IMR-90 (cell line): ENCODE measurements around the gene XKR7. TPM values are rescaled to one million over a fixed set of nuclear protein-coding genes. Genes with fewer than 3 reads are reported as not detected.

ENCODE experiments used
- ATAC-seq: fragments of 200-7000 bp; cut with Tn5 transposase; 2 replicates; pipeline ENCODE4 v1.9.1; 2020; ENCODE audit warnings: low read depth, mild to moderate bottlenecking, moderate library complexity
- BruUV-seq: library from RNA; stranded (reverse); fragments of 400-500 nt; replicated peaks from 2 replicates; lab custom pipeline; 2021; lab: Mats Ljungman, UMichigan
- CTCF ChIA-PET: fragments of 300-600 bp; formaldehyde crosslinking; extraction: SDS; loops from one replicate; lab custom pipeline; 2021; ENCODE audit warnings: antibody characterized with exemption; lab: Yijun Ruan, JAX
- POLR2A ChIA-PET: fragments of 300-600 bp; sonication (Branson Sonifier 250); formaldehyde crosslinking; loops from one replicate; lab custom pipeline; 2022; ENCODE audit warnings: antibody characterized with exemption; ENCODE audit not compliant: unreplicated experiment; lab: Charles Lee
- DNase-seq: peaks from one replicate; pipeline ENCODE4 v3.0.0; 2013
- H2AFZ ChIP-seq: replicated peaks from 2 replicates; pipeline ENCODE3; 2013; ENCODE audit warnings: low read length, mild to moderate bottlenecking; ENCODE audit not compliant: poor library complexity
- H2AK5ac ChIP-seq: 2 replicates; pipeline ENCODE4 v1.6.1; 2013; ENCODE audit warnings: low read depth, low read length, inconsistent platforms
- H2AK9ac ChIP-seq: replicated peaks from 2 replicates; pipeline ENCODE3; 2013; ENCODE audit warnings: mild to moderate bottlenecking, low read depth, low read length, moderate library complexity; ENCODE audit not compliant: poor library complexity
- H2BK120ac ChIP-seq: 2 replicates; pipeline ENCODE4 v1.6.1; 2013; ENCODE audit warnings: low read depth, low read length, inconsistent platforms
- H2BK15ac ChIP-seq: 3 replicates; pipeline ENCODE4 v1.6.1; 2013; ENCODE audit warnings: low read depth, low read length, inconsistent platforms
- H2BK20ac ChIP-seq: 2 replicates; pipeline ENCODE4 v1.6.1; 2013; ENCODE audit warnings: low read depth, mild to moderate bottlenecking, inconsistent platforms, low read length, moderate library complexity
- H2BK5ac ChIP-seq: 2 replicates; pipeline ENCODE4 v1.6.1; 2013; ENCODE audit warnings: mild to moderate bottlenecking, low read depth, low read length, inconsistent platforms; ENCODE audit not compliant: poor library complexity, severe bottlenecking
- H3K14ac ChIP-seq: replicated peaks from 2 replicates; pipeline ENCODE4 v1.6.1; 2013; ENCODE audit warnings: low read depth, low read length, inconsistent platforms
- H3K18ac ChIP-seq: 2 replicates; pipeline ENCODE4 v1.6.1; 2013; ENCODE audit warnings: low read depth, low read length, control low read depth
- H3K23ac ChIP-seq: 2 replicates; pipeline ENCODE4 v1.6.1; 2013; ENCODE audit warnings: low read depth, low read length, inconsistent platforms
- H3K27ac ChIP-seq: 2 replicates; pipeline ENCODE4 v1.5.1; 2013; ENCODE audit warnings: mild to moderate bottlenecking, control low read depth, low read length; ENCODE audit not compliant: insufficient read depth
- H3K27me3 ChIP-seq: 2 replicates; pipeline ENCODE4 v1.6.1; 2013; ENCODE audit warnings: low read length; ENCODE audit not compliant: control insufficient read depth, insufficient read depth
- H3K36me3 ChIP-seq: 2 replicates; pipeline ENCODE4 v1.6.1; 2013; ENCODE audit warnings: low read length, mixed read lengths; ENCODE audit not compliant: control insufficient read depth, insufficient read depth
- H3K4ac ChIP-seq: 2 replicates; pipeline ENCODE4 v1.6.1; 2013; ENCODE audit warnings: low read depth, low read length, inconsistent platforms
- H3K4me1 ChIP-seq: 2 replicates; pipeline ENCODE4 v1.6.1; 2013; ENCODE audit warnings: low read length, mixed read lengths; ENCODE audit not compliant: control insufficient read depth, insufficient read depth
- H3K4me2 ChIP-seq: 2 replicates; pipeline ENCODE4 v1.6.1; 2013; ENCODE audit warnings: low read depth, mild to moderate bottlenecking, control low read depth, low read length, moderate library complexity
- H3K4me3 ChIP-seq: 2 replicates; pipeline ENCODE4 v1.5.1; 2013; ENCODE audit warnings: low read depth, mild to moderate bottlenecking, control low read depth, low read length, moderate library complexity; ENCODE audit not compliant: insufficient read depth
- H3K56ac ChIP-seq: 2 replicates; pipeline ENCODE4 v1.6.1; 2013; ENCODE audit warnings: low read length, inconsistent platforms; ENCODE audit not compliant: insufficient read depth; ENCODE audit errors: extremely low read depth
- H3K79me1 ChIP-seq, 2 experiments: 2 replicates each; pipeline ENCODE4 v1.6.1; 2013; ENCODE audit warnings: low read length in 2 of 2, inconsistent platforms in 1 of 2, low read depth in 1 of 2
- H3K9ac ChIP-seq: 2 replicates; pipeline ENCODE4 v1.6.1; 2013; ENCODE audit warnings: low read depth, low read length, control low read depth
- H3K9me1 ChIP-seq: 2 replicates; pipeline ENCODE4 v1.6.1; 2013; ENCODE audit warnings: low read length, inconsistent platforms; ENCODE audit not compliant: insufficient read depth
- H3K9me3 ChIP-seq: 2 replicates; pipeline ENCODE4 v1.6.1; 2013; ENCODE audit warnings: low read length; ENCODE audit not compliant: control insufficient read depth, insufficient read depth
- H4K20me1 ChIP-seq: 2 replicates; pipeline ENCODE4 v1.6.1; 2013; ENCODE audit warnings: low read length, inconsistent platforms; ENCODE audit not compliant: insufficient read depth
- H4K5ac ChIP-seq: 2 replicates; pipeline ENCODE4 v1.6.1; 2013; ENCODE audit warnings: mild to moderate bottlenecking, low read depth, low read length, control low read depth
- H4K8ac ChIP-seq, 2 experiments: 2 replicates each; pipeline ENCODE4 v1.6.1; 2013; ENCODE audit warnings: low read depth in 2 of 2, low read length in 2 of 2, control low read depth in 1 of 2, inconsistent platforms in 1 of 2
- H4K91ac ChIP-seq: 2 replicates; pipeline ENCODE4 v1.6.1; 2013; ENCODE audit warnings: low read depth, low read length, inconsistent platforms; ENCODE audit not compliant: insufficient read depth
- CHD1 ChIP-seq: IDR thresholded peaks from 2 replicates; pipeline ENCODE4 v1.6.1; 2012; ENCODE audit warnings: low read depth, low read length, improper control_type of control experiment
- FOS ChIP-seq: fragments of 150-350 bp; IDR thresholded peaks from 2 replicates; pipeline ENCODE4 v1.6.1; 2016; ENCODE audit warnings: low read depth, low read length
- MAFK ChIP-seq: IDR thresholded peaks from 2 replicates; pipeline ENCODE4 v1.6.1; 2012; ENCODE audit warnings: low read depth, low read length, improper control_type of control experiment
- MAZ ChIP-seq: IDR thresholded peaks from 2 replicates; pipeline ENCODE4 v1.6.1; 2012; ENCODE audit warnings: low read depth, mild to moderate bottlenecking, low read length, improper control_type of control experiment, moderate library complexity, borderline replicate concordance
- MXI1 ChIP-seq: IDR thresholded peaks from 2 replicates; pipeline ENCODE4 v1.6.1; 2012; ENCODE audit warnings: low read depth, mild to moderate bottlenecking, low read length, moderate library complexity, borderline replicate concordance
- NFE2L2 ChIP-seq: fragments of 150-350 bp; IDR thresholded peaks from 2 replicates; pipeline ENCODE4 v1.6.1; 2016; ENCODE audit warnings: low read depth, mild to moderate bottlenecking, low read length
- POLR2A ChIP-seq: IDR thresholded peaks from 2 replicates; pipeline ENCODE4 v1.6.1; 2012; ENCODE audit warnings: mild to moderate bottlenecking, low read depth, low read length
- RAD21 ChIP-seq: IDR thresholded peaks from 2 replicates; pipeline ENCODE4 v1.6.1; 2012; ENCODE audit warnings: low read length, improper control_type of control experiment
- RCOR1 ChIP-seq: IDR thresholded peaks from 2 replicates; pipeline ENCODE4 v1.6.1; 2012; ENCODE audit warnings: mild to moderate bottlenecking, low read length, improper control_type of control experiment; ENCODE audit not compliant: insufficient replicate concordance
- RFX5 ChIP-seq: IDR thresholded peaks from 2 replicates; pipeline ENCODE4 v1.8.0; 2012; ENCODE audit warnings: low read depth, mild to moderate bottlenecking, low read length, moderate library complexity
- SMC3 ChIP-seq: fragments of 150-350 bp; IDR thresholded peaks from 2 replicates; pipeline ENCODE4 v1.6.1; 2016; ENCODE audit warnings: low read depth, mild to moderate bottlenecking, antibody characterized with exemption, low read length, moderate library complexity
- WGBS, 2 experiments: methylation state at CpG; one replicate each; pipeline versions ENCODE4 v1.1.5 to v1.1.7; 2013; ENCODE audit warnings: missing lambda C conversion rate in 2 of 2; ENCODE audit not compliant: insufficient read length in 1 of 2; ENCODE audit errors: extremely low coverage in 2 of 2; 5-methylcytosine and 5-hydroxymethylcytosine counted together
- dilution Hi-C: fragments of 300-500 bp; cut with HindIII; formaldehyde crosslinking; loops from one replicate; pipeline ENCODE4 v1.14.3; 2018; ENCODE audit warnings: low sequenced_read_pairs; ENCODE audit not compliant: unreplicated experiment
- in situ Hi-C: fragments of 300-500 bp; cut with MboI; formaldehyde crosslinking; loops from 3 replicates; pipeline ENCODE4 v1.14.3; 2019; ENCODE audit warnings: low sequenced_read_pairs, inconsistent platforms, mixed read lengths
- intact Hi-C: fragments of 100-400 bp; cut with micrococcal nuclease; formaldehyde crosslinking; loops from 2 replicates; pipeline ENCODE4 v1.10.0; 2022
- polyA plus RNA-seq, 3 experiments: library from polyadenylated mRNA; depleted of rRNA; stranded (reverse); fragments of >200 nt; gene quantifications; 2 replicates each; pipeline ENCODE4 v1.2.3, GENCODE V29; 2012; ENCODE audit warnings: low replicate concordance in 1 of 3
- total RNA-seq: library from RNA; depleted of rRNA; stranded (reverse); fragments of >200 nt; gene quantifications from 2 replicates; pipeline ENCODE4 v1.2.3, GENCODE V29; 2012
- TF ChIP-seq, protein P1 (sequence below): fragments of 150-350 bp; IDR thresholded peaks from 2 replicates; pipeline ENCODE4 v1.6.1; 2017; ENCODE audit warnings: mild to moderate bottlenecking, antibody characterized with exemption, low read length, low read depth
- TF ChIP-seq, protein P2 (sequence below): conservative IDR thresholded peaks from 2 replicates; pipeline ENCODE4 v1.5.1; 2012; ENCODE audit warnings: mild to moderate bottlenecking, low read depth, low read length, improper control_type of control experiment
- TF ChIP-seq, protein P3 (sequence below): fragments of 150-350 bp; IDR thresholded peaks from 2 replicates; pipeline ENCODE4 v1.6.1; 2016; ENCODE audit warnings: low read depth, mild to moderate bottlenecking, low read length, moderate library complexity, borderline replicate concordance

XKR7 gene
- total and polyA plus RNA-seq, 2 of the 4 experiments (the other 2 are of a cell fraction): not detected

DNA sequence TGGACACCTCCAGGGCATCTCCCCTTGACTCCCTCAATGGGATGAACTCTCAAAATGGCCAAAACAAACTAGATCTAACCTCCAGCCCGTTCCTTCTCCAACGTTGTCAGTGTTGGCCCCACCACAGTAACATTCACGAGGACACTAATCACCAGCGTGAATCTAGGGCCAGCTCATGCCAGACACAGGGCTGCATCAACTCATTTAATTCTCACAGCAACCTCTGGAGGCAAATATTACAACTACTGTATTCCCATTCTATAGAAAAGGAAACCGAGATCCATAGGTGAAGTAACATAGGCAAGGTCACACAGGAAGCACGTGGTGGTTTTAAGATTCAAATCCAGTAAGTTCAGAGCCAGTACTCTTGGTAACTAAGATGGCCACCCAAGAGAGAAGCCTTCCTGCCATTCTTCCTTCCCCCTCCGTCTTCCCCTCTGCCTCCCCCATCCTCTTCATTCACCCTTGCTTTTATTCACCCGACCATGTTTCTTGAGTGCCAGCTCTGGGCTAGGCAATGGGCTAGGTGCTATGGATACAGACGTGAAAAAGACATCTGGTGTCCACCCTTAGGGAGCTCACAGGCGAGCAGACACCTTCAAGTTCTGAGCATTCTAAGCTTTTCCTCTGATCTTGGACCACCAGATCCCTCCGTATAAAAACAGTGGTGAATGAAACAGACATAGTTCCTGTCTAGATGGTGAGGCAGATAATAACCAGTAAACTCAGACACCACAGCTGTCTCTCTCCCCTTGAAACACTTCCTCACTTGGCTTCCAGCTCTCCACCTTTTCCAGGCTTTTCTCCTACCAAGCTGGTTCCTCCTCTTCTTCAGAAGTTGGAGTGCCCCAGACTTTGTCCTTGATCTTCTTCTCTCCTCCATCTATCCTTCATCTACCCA is 51.9 kb downstream of the XKR7 start:
- no peak overlapping the region for H3K27ac ChIP-seq
- no peaks in the 10 kb centered on the region for H4K20me1 ChIP-seq
- 0 out of 2 replicates have a peak overlapping the region, but pooled peaks have one; percentile 27 for H3K23ac ChIP-seq
- no peak overlapping the region for H4K5ac ChIP-seq
- dilution Hi-C loops (no loop called here), intact Hi-C loops (no loop called here), in situ Hi-C loops (no loop called here)
- no peak overlapping the region for H2BK5ac ChIP-seq
- peaks cover 2% of the 10 kb centered on the region; the same call in 1 of the 2 replicates for H3K9me3 ChIP-seq
- H3K9me1 ChIP-seq: no peaks in the 10 kb centered on the region
- H3K4me2 ChIP-seq: no peak overlapping the region
- no peaks in the 10 kb centered on the region for H3K36me3 ChIP-seq
- no peak overlapping the region for H2BK15ac ChIP-seq
- H2BK20ac ChIP-seq: no peak overlapping the region
- no peak overlapping the region for H2AK9ac ChIP-seq
- H3K56ac ChIP-seq: no peak overlapping the region
- H3K79me1 ChIP-seq: no peaks in the 10 kb centered on the region
- no peak for ATAC-seq
- no peak overlapping the region for H4K91ac ChIP-seq
- DNase-seq: no peak
- WGBS, 2 experiments: no CpG with 5 or more reads among the region's 11 CpGs
- H3K9ac ChIP-seq: no peak overlapping the region
- no peak overlapping the region for H3K18ac ChIP-seq
- H4K8ac ChIP-seq: no peak overlapping the region
- H2AFZ ChIP-seq: no peak overlapping the region
- no TSS peak for BruUV-seq
- no peak overlapping the region for H3K14ac ChIP-seq
- no peaks in the 10 kb centered on the region for H3K4me1 ChIP-seq
- H3K27me3 ChIP-seq: peaks cover 64% of the 10 kb centered on the region
- H2AK5ac ChIP-seq: no peak overlapping the region
- TF ChIP-seq MAFK (no peak), CHD1 (no peak), RFX5 (no peak), POLR2A (no peak), MAZ (no peak), RCOR1 (no peak), MXI1 (no peak), RAD21 (no peak), SMC3 (no peak), NFE2L2 (no peak), FOS (no peak)
- TF ChIP-seq, protein P1, sequence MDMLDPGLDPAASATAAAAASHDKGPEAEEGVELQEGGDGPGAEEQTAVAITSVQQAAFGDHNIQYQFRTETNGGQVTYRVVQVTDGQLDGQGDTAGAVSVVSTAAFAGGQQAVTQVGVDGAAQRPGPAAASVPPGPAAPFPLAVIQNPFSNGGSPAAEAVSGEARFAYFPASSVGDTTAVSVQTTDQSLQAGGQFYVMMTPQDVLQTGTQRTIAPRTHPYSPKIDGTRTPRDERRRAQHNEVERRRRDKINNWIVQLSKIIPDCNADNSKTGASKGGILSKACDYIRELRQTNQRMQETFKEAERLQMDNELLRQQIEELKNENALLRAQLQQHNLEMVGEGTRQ: no peak
- TF ChIP-seq, protein P2, sequence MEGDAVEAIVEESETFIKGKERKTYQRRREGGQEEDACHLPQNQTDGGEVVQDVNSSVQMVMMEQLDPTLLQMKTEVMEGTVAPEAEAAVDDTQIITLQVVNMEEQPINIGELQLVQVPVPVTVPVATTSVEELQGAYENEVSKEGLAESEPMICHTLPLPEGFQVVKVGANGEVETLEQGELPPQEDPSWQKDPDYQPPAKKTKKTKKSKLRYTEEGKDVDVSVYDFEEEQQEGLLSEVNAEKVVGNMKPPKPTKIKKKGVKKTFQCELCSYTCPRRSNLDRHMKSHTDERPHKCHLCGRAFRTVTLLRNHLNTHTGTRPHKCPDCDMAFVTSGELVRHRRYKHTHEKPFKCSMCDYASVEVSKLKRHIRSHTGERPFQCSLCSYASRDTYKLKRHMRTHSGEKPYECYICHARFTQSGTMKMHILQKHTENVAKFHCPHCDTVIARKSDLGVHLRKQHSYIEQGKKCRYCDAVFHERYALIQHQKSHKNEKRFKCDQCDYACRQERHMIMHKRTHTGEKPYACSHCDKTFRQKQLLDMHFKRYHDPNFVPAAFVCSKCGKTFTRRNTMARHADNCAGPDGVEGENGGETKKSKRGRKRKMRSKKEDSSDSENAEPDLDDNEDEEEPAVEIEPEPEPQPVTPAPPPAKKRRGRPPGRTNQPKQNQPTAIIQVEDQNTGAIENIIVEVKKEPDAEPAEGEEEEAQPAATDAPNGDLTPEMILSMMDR: no peak
- TF ChIP-seq, protein P3, sequence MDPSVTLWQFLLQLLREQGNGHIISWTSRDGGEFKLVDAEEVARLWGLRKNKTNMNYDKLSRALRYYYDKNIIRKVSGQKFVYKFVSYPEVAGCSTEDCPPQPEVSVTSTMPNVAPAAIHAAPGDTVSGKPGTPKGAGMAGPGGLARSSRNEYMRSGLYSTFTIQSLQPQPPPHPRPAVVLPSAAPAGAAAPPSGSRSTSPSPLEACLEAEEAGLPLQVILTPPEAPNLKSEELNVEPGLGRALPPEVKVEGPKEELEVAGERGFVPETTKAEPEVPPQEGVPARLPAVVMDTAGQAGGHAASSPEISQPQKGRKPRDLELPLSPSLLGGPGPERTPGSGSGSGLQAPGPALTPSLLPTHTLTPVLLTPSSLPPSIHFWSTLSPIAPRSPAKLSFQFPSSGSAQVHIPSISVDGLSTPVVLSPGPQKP: no peak
- no peak overlapping the region for H2BK120ac ChIP-seq
- ChIA-PET CTCF (no interaction called here), POLR2A (no interaction called here)
- no peak overlapping the region for H3K4ac ChIP-seq
- H3K4me3 ChIP-seq: no peak overlapping the region
